ENCODE results near the gene CKLF. TPM values are rescaled to one million over a fixed set of nuclear protein-coding genes. Genes with fewer than 3 reads are reported as not detected.

CKLF gene
- total and polyA plus RNA-seq, 2 experiments from 2014 or later: 16.6 to 25.6 TPM

DNA sequence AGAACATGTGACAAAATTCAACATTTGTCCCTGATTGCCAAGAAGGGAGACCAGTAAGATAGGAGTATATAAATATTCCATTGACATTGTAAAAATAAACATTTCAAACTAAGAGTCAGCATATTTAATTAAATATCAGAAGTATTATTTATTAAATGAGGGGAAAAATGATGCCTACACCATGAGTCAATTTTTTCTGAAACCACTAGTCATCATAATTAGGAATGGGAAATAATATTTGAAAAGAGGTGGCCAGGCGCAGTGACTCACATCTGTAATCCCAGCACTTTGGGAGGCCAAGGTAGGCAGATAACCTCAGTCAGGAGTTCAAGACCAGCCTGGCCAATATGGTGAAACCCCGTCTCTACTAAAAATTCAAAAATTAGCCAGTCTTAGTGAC is 16.0 kb downstream of the CKLF start:
- TF ChIP-seq, protein P1, sequence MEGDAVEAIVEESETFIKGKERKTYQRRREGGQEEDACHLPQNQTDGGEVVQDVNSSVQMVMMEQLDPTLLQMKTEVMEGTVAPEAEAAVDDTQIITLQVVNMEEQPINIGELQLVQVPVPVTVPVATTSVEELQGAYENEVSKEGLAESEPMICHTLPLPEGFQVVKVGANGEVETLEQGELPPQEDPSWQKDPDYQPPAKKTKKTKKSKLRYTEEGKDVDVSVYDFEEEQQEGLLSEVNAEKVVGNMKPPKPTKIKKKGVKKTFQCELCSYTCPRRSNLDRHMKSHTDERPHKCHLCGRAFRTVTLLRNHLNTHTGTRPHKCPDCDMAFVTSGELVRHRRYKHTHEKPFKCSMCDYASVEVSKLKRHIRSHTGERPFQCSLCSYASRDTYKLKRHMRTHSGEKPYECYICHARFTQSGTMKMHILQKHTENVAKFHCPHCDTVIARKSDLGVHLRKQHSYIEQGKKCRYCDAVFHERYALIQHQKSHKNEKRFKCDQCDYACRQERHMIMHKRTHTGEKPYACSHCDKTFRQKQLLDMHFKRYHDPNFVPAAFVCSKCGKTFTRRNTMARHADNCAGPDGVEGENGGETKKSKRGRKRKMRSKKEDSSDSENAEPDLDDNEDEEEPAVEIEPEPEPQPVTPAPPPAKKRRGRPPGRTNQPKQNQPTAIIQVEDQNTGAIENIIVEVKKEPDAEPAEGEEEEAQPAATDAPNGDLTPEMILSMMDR (IDR thresholded peaks at IDR 0.05; ENCODE audit: low read depth, low read length): no peak
- no peaks in the 10 kb centered on the region for H3K27me3 ChIP-seq
- peaks cover 5% of the 10 kb centered on the region for H3K4me1 ChIP-seq (ENCODE audit: low read depth)
- DNase-seq (ENCODE audit: low read depth in 1 of 2, low spot score in 1 of 2): no peak
- H3K9me3 ChIP-seq (ENCODE audit: low read depth): no peaks in the 10 kb centered on the region
- no peaks in the 10 kb centered on the region for H3K36me3 ChIP-seq
- H3K27ac ChIP-seq: no peak overlapping the region
- H3K4me3 ChIP-seq: no peak overlapping the region

DNA sequence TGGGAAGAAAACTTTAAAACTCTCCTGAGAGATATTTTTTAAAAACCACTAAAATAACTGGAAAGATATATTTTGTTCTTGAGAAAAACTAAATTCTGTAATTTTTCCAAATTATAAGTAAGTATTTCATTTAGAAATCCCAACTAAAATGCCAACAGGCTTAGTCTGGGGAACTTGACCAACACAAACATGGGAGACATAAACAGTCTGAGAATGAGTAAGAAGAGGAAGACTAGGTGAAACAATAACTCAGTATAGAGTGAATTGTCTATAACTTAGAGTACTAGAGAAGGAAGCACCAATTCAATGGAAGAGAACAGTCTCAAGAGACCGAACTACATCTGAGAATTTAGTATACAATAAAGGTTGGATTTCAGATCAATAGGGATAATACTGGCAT is 16.8 kb downstream of the CKLF start:
- Histone ChIP-seq H3K9me3 (ENCODE audit: low read depth) (no peaks in the 10 kb centered on the region), H3K4me1 (ENCODE audit: low read depth) (peaks cover 5% of the 10 kb centered on the region), H3K4me3 (no peak overlapping the region), H3K27ac (no peak overlapping the region), H3K27me3 (no peaks in the 10 kb centered on the region), H3K36me3 (no peaks in the 10 kb centered on the region)
- TF ChIP-seq, protein P1 (IDR thresholded peaks at IDR 0.05; ENCODE audit: low read depth, low read length): no peak
- no peak for DNase-seq (ENCODE audit: low read depth in 1 of 2, low spot score in 1 of 2)

DNA sequence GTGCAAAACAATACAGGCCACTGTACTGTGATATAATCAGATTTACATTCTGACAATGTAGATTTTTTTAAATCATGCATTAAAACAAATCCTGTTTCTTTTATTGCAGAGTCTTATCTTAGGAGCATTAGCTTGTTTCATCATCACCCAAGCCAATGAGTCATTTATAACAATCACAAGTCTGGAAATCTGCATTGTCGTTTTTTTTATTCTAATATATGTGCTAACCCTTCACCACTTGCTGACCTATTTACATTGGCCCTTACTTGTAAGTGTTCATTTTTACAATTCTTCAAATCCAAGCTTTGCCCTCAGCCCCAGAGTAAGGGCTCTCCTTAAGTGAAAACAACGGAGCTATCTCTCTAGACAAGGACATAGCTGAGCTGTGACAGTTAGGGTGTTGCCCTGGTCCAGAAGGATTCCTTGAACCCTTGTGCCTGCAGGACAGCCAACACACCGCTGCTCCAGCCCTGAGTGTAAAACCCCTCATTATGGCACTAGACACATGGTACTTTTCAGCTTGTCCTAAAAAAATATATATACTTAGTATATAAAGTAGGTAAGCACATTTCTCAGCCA is 17.5 kb downstream of the CKLF start:
- DNase-seq (ENCODE audit: low read depth in 1 of 2, low spot score in 1 of 2): peak in 1 of 2 donors; percentile 80
- Histone ChIP-seq H3K4me1 (ENCODE audit: low read depth) (peaks cover 1% of the 10 kb centered on the region), H3K9me3 (ENCODE audit: low read depth) (no peaks in the 10 kb centered on the region), H3K27ac (no peak overlapping the region), H3K27me3 (no peaks in the 10 kb centered on the region), H3K36me3 (no peaks in the 10 kb centered on the region), H3K4me3 (no peak overlapping the region)
- TF ChIP-seq, protein P1 (IDR thresholded peaks at IDR 0.05; ENCODE audit: low read depth, low read length): no peak

DNA sequence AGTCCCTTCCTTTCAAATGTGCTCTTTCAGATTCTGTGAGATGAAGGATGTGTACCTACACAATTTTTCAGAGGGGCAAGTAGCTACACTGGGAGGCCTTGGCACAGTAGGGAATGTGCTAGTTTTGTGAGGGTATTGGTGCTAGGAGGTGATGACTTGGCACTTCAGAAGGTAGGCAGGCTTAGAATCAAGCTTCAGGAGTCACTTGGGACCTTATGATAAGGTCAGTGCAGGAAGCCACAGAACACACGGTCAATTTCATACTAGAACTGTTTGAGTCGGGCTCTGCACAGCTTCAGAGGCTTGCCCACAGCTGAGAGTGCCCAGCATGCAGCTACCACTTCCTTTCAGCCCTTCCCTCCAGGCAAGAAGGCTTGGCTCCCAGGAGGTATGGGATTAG is 20.0 kb downstream of the CKLF start:
- no peaks in the 10 kb centered on the region for H3K9me3 ChIP-seq (ENCODE audit: low read depth)
- H3K27me3 ChIP-seq: peaks cover 7% of the 10 kb centered on the region
- H3K36me3 ChIP-seq: no peaks in the 10 kb centered on the region
- H3K4me1 ChIP-seq (ENCODE audit: low read depth): no peaks in the 10 kb centered on the region
- no peak overlapping the region for H3K27ac ChIP-seq
- DNase-seq (ENCODE audit: low read depth in 1 of 2, low spot score in 1 of 2): no peak
- H3K4me3 ChIP-seq: no peak overlapping the region
- TF ChIP-seq, protein P1 (IDR thresholded peaks at IDR 0.05; ENCODE audit: low read depth, low read length): no peak

DNA sequence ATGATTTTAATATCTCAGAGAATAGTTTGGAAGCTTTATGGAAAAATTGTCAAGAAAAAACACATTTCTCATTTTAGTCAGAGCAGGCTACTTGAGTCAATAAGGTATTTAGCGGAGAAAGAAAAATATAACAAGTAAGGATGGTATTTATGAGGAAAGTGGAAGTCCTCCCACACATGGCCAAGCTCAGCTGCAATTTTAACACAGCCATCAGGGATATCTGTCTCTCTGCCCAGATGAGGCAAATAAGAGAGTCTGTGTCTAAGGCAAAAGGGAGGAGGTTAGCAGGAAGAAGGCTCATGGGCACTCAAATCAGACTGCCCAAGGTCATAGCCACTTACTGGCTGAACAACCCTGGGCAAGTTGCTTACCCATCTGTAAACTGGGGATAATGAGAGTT is 21.7 kb downstream of the CKLF start:
- no peak overlapping the region for H3K27ac ChIP-seq
- TF ChIP-seq, protein P1 (IDR thresholded peaks at IDR 0.05; ENCODE audit: low read depth, low read length): no peak
- DNase-seq (ENCODE audit: low read depth in 1 of 2, low spot score in 1 of 2): peak in 1 of 2 donors; percentile 37
- H3K36me3 ChIP-seq: no peaks in the 10 kb centered on the region
- H3K9me3 ChIP-seq (ENCODE audit: low read depth): no peaks in the 10 kb centered on the region
- peaks cover 24% of the 10 kb centered on the region for H3K27me3 ChIP-seq
- H3K4me3 ChIP-seq: no peak overlapping the region
- H3K4me1 ChIP-seq (ENCODE audit: low read depth): no peaks in the 10 kb centered on the region
